Activated T-cell treated with anti-CD3 and anti-CD28 coated beads, Interleukin-2, amount 50 U/mL, for 4 hours (primary cell): ENCODE results near the gene CEP126. TPM values are rescaled to one million over a fixed set of nuclear protein-coding genes. Genes with fewer than 3 reads are reported as not detected.
A peak's percentile ranks its signal among the peaks of the same experiment; 100 is the strongest.

Source experiments
- ATAC-seq, 2 donors: fragments of 200-7000 bp; cut with Tn5 transposase; one replicate each; pipeline ENCODE4 v1.10.0; 2021
- DNase-seq: peaks from one replicate; pipeline ENCODE4 v3.0.0-alpha.2; 2020
- H3K27me3 Mint-ChIP-seq: one replicate; pipeline ENCODE4 v1.8.0; 2021; ENCODE audit warnings: low read depth, mixed read lengths
- H3K36me3 Mint-ChIP-seq: one replicate; pipeline ENCODE4 v1.8.0; 2022; ENCODE audit warnings: mixed read lengths; ENCODE audit not compliant: insufficient read depth
- H3K4me1 Mint-ChIP-seq: one replicate; pipeline ENCODE4 v1.8.0; 2021; ENCODE audit warnings: low read depth, mixed read lengths
- H3K4me3 Mint-ChIP-seq: one replicate; pipeline ENCODE4 v1.8.0; 2021; ENCODE audit warnings: mild to moderate bottlenecking, moderate library complexity, mixed read lengths
- H3K9me3 Mint-ChIP-seq: one replicate; pipeline ENCODE4 v1.8.0; 2021; ENCODE audit warnings: mixed read lengths
- total RNA-seq, 3 donors: library from RNA; stranded (reverse); gene quantifications; one replicate each; pipeline ENCODE4 v1.2.1, GENCODE V29; 2021

CEP126 gene, protein sequence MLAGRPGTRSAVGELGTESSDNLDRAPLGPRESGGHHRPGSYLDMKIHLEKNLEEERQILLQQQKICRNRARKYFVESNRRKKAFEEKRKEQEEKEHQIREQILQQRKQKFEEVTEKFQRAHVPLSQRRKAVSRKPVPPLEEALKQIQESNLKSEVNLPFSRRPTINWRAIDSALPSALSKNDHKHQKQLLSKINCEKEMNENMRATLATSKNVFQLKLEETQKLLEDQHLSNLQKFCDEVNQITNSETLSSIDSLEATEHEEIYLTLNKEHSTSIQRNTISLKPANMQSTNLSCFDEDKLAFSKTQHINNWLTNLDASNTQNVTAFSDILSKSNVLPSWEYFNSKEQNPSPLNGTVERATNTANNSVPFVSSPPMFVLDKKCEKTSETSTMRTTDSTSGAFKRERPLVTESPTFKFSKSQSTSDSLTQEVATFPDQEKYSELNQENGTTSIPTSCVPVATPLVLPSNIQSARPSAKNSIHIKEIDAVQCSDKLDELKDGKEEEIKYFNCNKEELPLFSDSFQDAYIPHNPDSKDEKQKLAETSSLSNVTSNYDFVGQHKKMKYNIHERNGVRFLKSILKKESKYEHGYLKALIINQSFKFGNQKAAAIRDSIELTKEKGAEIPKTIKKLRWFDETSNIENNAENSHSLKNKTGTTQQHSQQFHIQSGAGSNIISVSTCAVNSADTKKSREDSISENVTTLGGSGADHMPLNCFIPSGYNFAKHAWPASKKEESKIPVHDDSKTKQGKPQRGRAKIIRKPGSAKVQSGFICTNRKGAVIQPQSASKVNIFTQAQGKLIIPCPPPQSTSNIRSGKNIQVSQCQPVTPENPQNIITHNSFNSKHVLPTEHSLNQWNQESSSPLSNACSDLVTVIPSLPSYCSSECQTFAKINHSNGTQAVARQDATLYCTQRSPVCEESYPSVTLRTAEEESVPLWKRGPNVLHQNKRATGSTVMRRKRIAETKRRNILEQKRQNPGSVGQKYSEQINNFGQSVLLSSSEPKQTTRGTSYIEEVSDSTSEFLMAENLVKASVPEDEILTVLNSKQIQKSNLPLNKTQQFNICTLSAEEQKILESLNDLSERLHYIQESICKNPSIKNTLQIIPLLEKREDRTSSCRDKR
- under 1 TPM; 0.58 to 0.90 (median 0.63) TPM for total RNA-seq

DNA sequence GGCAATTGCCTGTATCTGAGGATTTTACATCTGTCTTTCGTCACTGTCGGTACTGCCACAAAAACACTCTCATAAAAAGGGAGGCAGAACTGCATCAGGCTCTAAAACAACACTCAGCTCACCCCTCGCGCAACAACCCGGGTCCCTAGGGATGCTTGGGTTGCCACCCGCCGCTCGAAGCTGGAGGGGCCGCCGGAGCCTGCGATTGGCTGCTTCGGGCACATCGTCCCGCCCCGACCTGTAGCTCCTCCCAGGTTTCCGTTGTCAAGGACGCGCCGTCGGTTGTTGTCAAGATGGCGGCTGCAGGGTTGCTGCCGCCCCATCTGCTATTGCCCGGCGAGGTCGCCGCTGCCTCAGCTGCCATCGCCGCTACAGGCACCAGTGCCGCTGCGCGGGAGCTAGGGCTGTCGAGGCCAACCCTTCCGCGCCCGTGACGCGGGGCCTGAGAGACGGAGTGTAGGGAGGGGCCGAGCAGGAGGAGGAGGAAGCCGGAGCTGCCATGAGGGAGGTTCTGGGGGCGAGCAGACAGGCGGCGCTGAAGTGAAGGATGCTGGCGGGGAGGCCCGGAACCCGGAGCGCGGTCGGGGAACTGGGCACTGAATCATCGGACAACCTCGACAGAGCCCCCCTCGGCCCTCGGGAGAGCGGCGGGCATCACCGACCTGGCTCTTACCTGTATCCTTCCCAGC lies at the start of gene CEP126:
Gene CEP126 (plus strand): TSS at position 273 of the 689 bp plus-strand sequence. CDS start 275 bp downstream, at position 548.
- ATAC-seq (peak; percentile 97 to 98), DNase-seq (peak; percentile 92)
- peak within 1 kb of the TSS; percentile 93 for H3K4me3 Mint-ChIP-seq
- H3K9me3 Mint-ChIP-seq = no peaks in the 10 kb centered on the region
- no peaks in the 10 kb centered on the region for H3K36me3 Mint-ChIP-seq
- peaks cover 28% of the 10 kb centered on the region for H3K4me1 Mint-ChIP-seq
- no peaks in the 10 kb centered on the region for H3K27me3 Mint-ChIP-seq

DNA sequence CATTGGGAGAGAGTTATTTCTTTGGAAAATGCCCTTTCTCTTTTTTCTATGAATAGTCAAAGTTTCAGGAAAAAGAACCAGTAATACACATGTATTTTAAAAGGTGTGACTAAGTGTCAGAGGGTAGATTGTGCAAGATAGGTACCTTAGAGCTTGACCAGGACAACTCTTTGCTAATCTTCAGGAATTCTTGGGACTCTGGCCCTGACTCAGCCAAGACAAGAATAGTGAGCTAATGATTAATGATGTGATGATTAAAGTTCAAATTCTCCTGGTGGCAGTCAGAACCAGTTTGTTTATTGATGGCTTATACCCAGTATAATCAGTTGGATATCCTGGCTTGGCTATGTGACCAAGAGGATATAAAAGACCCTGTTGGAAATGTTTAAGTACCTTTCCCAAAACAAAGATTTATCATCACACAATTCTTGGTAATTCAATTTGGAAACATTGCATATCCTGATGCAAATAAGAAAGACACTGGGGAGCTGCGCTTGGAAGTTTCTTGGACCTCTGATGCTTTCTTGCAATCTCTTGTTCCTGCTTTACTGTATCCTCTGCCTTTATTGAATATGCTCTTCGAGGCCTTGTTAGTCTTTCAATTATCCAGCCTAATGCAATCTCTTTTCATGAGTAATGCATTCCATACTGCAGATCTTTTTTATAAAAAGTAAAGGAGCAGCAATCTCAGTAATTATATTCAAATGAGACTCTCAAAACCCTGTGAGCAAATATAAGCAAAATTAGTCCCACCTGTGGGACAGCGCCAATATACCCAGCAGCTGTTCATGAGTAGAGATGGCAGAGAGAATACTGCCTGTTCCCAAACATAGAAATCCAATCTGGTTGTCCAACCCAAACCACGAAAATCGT lies 48.0 kb upstream of the CEP126 start:
- H3K27me3 Mint-ChIP-seq = peaks cover 14% of the 10 kb centered on the region
- peaks cover 8% of the 10 kb centered on the region for H3K9me3 Mint-ChIP-seq
- no peak for ATAC-seq
- H3K4me3 Mint-ChIP-seq = no peak overlapping the region
- H3K36me3 Mint-ChIP-seq = no peaks in the 10 kb centered on the region
- no peaks in the 10 kb centered on the region for H3K4me1 Mint-ChIP-seq
- no peak for DNase-seq

DNA sequence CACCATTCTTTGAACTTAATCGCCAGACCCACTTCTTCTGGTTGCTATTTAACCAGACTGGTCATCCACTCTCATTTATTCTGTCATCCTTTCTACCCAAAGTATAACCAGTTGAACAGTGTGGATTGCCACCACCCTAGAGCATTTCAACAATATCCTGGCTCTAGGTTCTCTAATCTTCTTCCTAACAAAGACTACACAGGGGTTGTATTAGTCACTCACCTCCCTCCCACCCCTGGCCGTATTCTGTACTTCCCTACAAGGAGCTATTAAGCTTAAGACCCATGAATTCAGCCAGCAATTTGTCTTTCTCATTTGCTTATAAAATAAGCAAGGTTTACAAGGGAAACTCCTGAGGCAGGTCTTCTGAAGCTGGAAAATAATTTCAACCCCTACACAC lies 46.9 kb upstream of the CEP126 start:
- Mint-ChIP-seq H3K27me3 (peaks cover 12% of the 10 kb centered on the region), H3K9me3 (peaks cover 8% of the 10 kb centered on the region), H3K4me3 (no peak overlapping the region), H3K4me1 (no peaks in the 10 kb centered on the region), H3K36me3 (no peaks in the 10 kb centered on the region)
- ATAC-seq (no peak), DNase-seq (no peak)

DNA sequence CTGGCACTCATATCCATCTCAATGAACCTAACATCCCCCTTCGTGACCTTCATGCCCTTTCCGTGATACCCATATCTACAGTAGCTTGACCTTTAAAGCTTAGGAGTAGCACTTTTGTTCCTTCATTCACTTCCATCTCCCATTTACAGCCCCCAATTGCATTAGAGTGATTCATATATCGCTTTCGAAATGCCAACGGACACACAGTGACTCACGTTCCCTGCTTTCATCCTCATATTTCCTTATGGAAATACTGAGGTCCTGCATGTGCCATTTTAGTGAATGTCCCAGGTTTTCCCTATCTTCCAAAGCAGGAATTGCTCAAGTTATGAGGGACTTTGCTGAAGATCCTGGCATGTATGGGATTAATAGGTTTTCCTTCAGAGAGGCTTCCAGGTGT lies 44.3 kb upstream of the CEP126 start:
- no peaks in the 10 kb centered on the region for H3K4me1 Mint-ChIP-seq
- DNase-seq (no peak), ATAC-seq (no peak)
- no peak overlapping the region for H3K4me3 Mint-ChIP-seq
- peaks cover 6% of the 10 kb centered on the region for H3K27me3 Mint-ChIP-seq
- no peaks in the 10 kb centered on the region for H3K36me3 Mint-ChIP-seq
- H3K9me3 Mint-ChIP-seq = no peaks in the 10 kb centered on the region

DNA sequence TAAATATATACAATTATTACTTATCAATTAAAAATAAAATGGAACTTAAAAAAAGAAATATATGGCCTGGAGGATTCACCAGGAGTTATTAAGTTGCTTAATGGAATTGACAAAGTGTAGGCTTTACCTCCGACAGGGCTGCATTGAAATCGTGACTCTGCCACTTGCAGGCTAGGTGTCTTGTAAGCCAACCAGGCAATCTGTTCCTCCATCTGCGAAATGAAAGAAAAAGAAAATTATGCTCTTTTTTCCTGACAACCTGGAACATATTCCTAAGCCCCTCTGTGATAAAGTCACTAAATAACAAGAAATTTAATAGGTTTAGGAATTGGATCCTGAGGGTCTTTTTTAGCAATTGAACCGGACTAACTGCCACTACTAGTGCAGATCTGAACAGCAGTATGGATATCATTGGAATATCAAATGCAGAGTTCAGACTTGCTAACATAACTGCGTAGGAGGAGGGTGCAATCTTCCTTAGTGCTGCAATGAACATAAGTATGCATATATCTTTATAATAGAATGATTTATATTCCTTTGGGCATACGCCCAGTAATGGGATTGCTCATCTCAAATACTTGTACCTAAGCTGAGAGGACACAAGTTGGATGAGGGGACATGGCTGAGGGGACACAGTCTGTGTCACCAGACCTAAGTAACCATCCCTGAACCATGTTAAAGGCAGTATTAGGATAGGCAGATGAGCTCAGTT lies 42.5 kb upstream of the CEP126 start:
- no peak for DNase-seq
- H3K4me1 Mint-ChIP-seq = no peaks in the 10 kb centered on the region
- peaks cover 6% of the 10 kb centered on the region for H3K27me3 Mint-ChIP-seq
- ATAC-seq = no peak
- no peaks in the 10 kb centered on the region for H3K36me3 Mint-ChIP-seq
- no peaks in the 10 kb centered on the region for H3K9me3 Mint-ChIP-seq
- no peak overlapping the region for H3K4me3 Mint-ChIP-seq

DNA sequence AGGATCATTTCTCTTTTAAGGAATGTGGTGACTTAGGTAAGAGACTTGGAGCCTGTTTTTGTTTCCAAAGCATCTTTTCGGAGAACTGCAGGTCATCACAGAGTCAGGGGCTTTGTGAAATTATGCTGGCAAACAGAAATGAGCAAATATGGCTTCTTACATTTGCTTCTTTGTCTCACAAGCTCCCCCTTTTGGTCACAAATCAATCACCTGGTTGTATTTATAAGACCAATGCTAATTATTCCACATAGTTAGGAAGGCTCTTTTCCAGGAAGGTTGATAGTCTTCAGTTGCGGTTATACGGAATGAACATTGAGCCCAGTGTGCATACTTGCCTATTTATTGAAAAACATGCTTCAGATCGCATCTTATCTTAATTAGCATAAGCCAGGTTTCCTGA lies 34.6 kb upstream of the CEP126 start:
- H3K4me1 Mint-ChIP-seq = no peaks in the 10 kb centered on the region
- H3K36me3 Mint-ChIP-seq = no peaks in the 10 kb centered on the region
- H3K9me3 Mint-ChIP-seq = no peaks in the 10 kb centered on the region
- no peak overlapping the region for H3K4me3 Mint-ChIP-seq
- DNase-seq (no peak), ATAC-seq (no peak)
- peaks cover 23% of the 10 kb centered on the region for H3K27me3 Mint-ChIP-seq

DNA sequence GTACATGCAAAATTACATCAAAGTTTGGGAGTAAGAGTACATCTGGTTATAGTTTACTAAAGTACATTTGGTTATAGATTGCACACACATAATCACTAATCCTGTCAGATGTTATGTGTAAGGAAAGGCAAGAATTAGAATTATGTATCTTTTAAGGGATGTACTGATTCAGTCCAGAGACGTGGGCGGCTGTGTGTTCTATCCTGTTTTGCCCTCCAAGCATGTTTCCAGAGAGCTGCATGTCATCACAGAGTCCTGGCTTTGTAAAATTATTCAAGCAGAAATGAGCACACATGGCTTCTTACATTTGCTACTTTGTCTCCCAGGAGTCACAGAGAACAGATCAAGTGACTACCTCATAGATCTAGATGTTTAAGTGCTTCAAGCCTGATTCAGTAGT lies 33.2 kb upstream of the CEP126 start:
- no peaks in the 10 kb centered on the region for H3K9me3 Mint-ChIP-seq
- H3K4me3 Mint-ChIP-seq = no peak overlapping the region
- no peaks in the 10 kb centered on the region for H3K36me3 Mint-ChIP-seq
- ATAC-seq (no peak), DNase-seq (no peak)
- peaks cover 26% of the 10 kb centered on the region for H3K27me3 Mint-ChIP-seq
- no peaks in the 10 kb centered on the region for H3K4me1 Mint-ChIP-seq

DNA sequence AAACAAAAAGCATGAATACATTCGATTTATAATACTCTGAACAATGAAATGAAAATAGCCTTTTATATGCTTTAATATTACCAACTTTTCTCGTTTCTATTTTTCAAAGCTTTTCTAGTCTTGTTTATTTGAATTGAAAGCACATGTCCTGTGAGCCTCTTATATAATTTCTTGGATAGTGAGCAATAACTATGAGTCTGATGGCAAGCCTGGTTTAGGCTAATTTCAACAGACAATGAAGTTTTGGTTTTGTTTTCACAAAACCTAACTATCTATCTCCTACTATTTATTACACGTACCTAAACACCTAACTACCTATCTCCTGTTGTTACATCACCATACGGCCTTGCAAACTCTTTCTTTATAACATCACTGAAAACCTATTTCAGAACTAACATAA lies 29.2 kb upstream of the CEP126 start:
- no peak for ATAC-seq
- Mint-ChIP-seq H3K9me3 (no peaks in the 10 kb centered on the region), H3K4me1 (no peaks in the 10 kb centered on the region), H3K36me3 (no peaks in the 10 kb centered on the region), H3K4me3 (no peak overlapping the region), H3K27me3 (peaks cover 24% of the 10 kb centered on the region)
- no peak for DNase-seq

DNA sequence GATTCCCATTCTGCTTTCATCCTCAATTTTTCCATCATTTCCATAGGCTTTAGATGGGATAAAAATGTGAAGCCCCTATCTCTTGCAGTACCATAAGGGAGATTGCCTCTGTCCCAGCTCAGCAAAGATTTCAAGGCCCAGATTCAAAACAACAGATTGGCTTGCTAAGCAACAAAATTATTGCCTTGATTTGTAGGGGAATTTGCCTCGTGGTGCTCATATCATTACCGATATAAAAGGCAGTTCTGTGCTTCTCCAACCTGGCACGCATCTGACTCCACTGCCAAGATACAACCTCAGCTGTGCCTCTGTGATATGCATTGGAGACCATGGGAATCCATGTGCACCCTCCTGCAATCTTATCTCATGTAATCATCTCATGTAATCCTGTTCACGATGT lies 25.0 kb upstream of the CEP126 start:
- no peaks in the 10 kb centered on the region for H3K9me3 Mint-ChIP-seq
- H3K27me3 Mint-ChIP-seq = peaks cover 15% of the 10 kb centered on the region
- no peaks in the 10 kb centered on the region for H3K36me3 Mint-ChIP-seq
- no peaks in the 10 kb centered on the region for H3K4me1 Mint-ChIP-seq
- ATAC-seq (no peak), DNase-seq (no peak)
- no peak overlapping the region for H3K4me3 Mint-ChIP-seq

DNA sequence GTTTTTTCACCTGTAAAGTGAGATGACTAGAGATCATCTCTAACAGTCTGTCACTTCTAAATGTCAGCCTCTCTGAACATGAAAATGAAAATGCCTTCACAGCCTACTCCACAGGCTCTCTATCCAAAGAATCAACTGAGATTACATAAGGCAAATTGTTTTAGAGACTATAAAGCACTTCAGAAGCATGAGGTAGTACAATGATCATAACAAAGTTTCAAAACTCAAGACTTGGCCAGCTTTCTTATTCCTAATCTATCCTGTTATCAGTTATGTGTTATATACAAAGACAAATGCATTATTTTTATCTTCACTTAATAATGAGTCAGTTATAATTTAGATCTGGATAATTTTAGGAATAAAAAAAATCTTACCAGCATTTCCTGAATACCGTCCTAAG lies 20.3 kb upstream of the CEP126 start:
- no peaks in the 10 kb centered on the region for H3K36me3 Mint-ChIP-seq
- no peak for ATAC-seq
- DNase-seq = no peak

DNA sequence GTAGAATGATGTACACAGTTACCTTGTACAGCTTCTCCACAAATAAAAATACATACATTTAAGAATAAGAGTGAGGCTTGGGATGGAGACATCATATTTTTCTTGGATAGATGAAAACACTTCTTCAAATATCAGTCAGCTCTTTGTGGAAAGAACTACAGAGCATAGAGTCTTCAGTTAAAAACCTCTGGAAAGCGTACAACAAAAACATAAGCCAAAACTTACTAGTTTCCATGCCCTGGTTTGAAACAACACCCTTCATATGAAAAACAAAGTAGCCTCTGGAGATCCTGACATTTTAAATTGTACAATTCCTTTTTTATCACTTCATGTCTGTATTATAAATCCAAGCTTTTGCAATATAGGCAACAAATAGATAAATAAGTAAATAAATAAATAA lies 7.0 kb upstream of the CEP126 start:
- no peak for DNase-seq
- Mint-ChIP-seq H3K27me3 (peaks cover 16% of the 10 kb centered on the region), H3K9me3 (no peaks in the 10 kb centered on the region), H3K4me3 (no peak overlapping the region), H3K36me3 (no peaks in the 10 kb centered on the region), H3K4me1 (no peaks in the 10 kb centered on the region)
- no peak for ATAC-seq

More for the DNA sequence above, 20.3 kb upstream of the CEP126 start:
- Mint-ChIP-seq H3K9me3 (no peaks in the 10 kb centered on the region), H3K4me3 (no peak overlapping the region), H3K27me3 (peaks cover 23% of the 10 kb centered on the region), H3K4me1 (no peaks in the 10 kb centered on the region)

DNA sequence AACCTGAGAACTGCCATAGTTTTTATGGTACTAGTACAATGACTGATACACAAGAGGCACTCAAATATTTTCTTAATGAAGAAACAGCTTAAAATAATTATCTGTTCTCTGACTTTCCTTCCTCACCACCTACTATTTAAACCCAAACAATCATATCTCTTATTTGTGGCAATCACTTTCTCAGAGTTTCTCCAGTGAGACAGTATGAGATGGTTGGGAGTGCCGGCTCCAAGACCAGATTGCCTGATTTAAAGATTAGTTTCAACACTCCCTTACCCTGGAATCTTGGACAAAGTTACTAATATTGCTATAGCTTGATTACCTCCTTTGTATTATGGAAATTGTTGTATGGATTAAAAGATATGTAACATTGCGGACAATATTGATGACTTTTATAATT lies 5.7 kb upstream of the CEP126 start:
- H3K36me3 Mint-ChIP-seq = no peaks in the 10 kb centered on the region
- H3K4me3 Mint-ChIP-seq = no peak overlapping the region
- DNase-seq (no peak), ATAC-seq (no peak)
- H3K9me3 Mint-ChIP-seq = no peaks in the 10 kb centered on the region
- H3K27me3 Mint-ChIP-seq = peaks cover 7% of the 10 kb centered on the region
- H3K4me1 Mint-ChIP-seq = peaks cover under 1% of the 10 kb centered on the region

DNA sequence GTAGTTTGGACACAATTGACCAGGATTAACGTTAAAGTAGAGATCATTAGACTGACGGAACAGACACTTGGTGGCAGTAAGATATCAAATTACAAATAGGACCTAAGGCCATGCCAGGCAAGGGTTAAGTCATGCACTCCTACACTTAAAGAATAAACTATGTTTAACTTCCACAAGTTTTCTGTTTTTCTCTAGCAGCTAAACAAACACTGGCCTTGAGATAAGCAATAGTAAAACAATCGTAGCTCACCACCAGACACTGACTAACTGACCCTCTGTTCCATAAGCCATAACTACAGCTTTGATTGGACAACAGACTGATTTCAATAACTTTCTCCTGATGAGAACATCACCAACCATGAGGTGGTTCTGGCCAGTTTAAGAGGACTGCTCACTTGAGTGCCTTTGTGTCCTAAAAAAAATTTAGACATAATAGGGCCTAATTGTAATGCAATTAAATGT lies 2.0 kb upstream of the CEP126 start:
- no peak for ATAC-seq
- no peak for DNase-seq
- no peaks in the 10 kb centered on the region for H3K27me3 Mint-ChIP-seq
- no peak overlapping the region for H3K4me3 Mint-ChIP-seq
- H3K9me3 Mint-ChIP-seq = no peaks in the 10 kb centered on the region
- no peaks in the 10 kb centered on the region for H3K36me3 Mint-ChIP-seq
- peaks cover 28% of the 10 kb centered on the region for H3K4me1 Mint-ChIP-seq
